PFSK-1 (cell line): ENCODE data around the gene PRDM15.

Source experiments
- FOXP2 ChIP-seq: optimal IDR thresholded peaks from 2 replicates; pipeline ENCODE3; 2011; ENCODE audit warnings: borderline replicate concordance, control low read depth, inconsistent platforms; ENCODE audit not compliant: insufficient read depth; ENCODE audit errors: extremely low read length, extremely low read depth
- POLR2AphosphoS5 ChIP-seq: IDR thresholded peaks from 2 replicates; pipeline ENCODE4 v1.6.1; 2012; ENCODE audit warnings: low read depth, mild to moderate bottlenecking, control low read depth, low read length, moderate library complexity
- SIN3A ChIP-seq: IDR thresholded peaks from 2 replicates; pipeline ENCODE4 v1.6.1; 2012; ENCODE audit warnings: mild to moderate bottlenecking, low read length, moderate library complexity, borderline replicate concordance; ENCODE audit not compliant: insufficient read depth
- TAF1 ChIP-seq: IDR thresholded peaks from 2 replicates; pipeline ENCODE4 v1.6.1; 2012; ENCODE audit warnings: low read length, control low read depth, borderline replicate concordance; ENCODE audit not compliant: insufficient read depth
- TF ChIP-seq, protein P1 (sequence below), 2 experiments: IDR thresholded peaks; 2 replicates each; pipeline versions ENCODE4 v1.6.1 to v1.8.0; 2011 to 2012; ENCODE audit warnings: low read depth in 2 of 2, low read length in 2 of 2, control low read depth in 1 of 2, inconsistent platforms in 1 of 2, mild to moderate bottlenecking in 1 of 2, moderate library complexity in 1 of 2; ENCODE audit not compliant: insufficient read depth in 1 of 2

PRDM15 gene

DNA sequence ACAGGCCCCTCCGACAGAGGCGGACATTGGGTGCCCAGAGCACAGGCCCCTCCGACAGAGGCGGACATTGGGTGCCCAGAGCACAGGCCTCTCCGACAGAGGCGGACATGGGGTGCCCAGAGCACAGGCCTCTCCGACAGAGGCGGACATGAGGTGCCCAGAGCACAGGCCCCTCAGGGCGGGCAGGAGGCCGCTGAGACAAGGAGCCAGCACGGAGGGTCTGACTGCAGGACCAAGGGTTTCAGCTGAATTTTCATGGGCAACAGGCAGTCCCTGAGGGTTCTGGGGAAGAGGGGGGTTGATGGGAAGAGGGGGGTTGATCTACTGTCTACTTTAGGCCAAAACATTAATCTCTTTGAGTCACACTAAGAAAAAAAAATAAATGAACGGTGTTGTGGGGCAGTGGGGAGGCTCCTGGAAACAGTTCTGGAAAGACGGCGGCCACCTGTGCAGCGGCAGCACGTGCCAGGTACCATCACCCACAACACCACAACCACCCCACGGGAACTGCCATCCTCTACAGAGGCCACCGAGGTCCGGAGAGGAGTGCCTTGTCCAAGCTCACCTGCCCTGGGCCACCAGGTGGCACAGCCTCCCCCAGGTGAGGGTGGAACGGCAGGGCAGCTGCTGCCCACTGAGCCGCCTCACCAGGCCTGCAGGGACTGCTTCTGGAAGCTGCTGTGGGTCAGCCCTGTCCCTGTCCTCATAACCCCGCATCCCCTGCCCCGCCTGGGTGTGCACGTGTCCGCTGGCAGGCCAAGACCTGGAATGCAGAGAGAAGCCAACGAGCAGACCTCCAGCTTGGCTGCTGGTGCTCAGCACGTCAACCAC, 20.5 kb downstream of the PRDM15 start:
- TF ChIP-seq SIN3A (no peak), POLR2AphosphoS5 (no peak), FOXP2 (no peak), TAF1 (no peak)
- TF ChIP-seq, protein P1, sequence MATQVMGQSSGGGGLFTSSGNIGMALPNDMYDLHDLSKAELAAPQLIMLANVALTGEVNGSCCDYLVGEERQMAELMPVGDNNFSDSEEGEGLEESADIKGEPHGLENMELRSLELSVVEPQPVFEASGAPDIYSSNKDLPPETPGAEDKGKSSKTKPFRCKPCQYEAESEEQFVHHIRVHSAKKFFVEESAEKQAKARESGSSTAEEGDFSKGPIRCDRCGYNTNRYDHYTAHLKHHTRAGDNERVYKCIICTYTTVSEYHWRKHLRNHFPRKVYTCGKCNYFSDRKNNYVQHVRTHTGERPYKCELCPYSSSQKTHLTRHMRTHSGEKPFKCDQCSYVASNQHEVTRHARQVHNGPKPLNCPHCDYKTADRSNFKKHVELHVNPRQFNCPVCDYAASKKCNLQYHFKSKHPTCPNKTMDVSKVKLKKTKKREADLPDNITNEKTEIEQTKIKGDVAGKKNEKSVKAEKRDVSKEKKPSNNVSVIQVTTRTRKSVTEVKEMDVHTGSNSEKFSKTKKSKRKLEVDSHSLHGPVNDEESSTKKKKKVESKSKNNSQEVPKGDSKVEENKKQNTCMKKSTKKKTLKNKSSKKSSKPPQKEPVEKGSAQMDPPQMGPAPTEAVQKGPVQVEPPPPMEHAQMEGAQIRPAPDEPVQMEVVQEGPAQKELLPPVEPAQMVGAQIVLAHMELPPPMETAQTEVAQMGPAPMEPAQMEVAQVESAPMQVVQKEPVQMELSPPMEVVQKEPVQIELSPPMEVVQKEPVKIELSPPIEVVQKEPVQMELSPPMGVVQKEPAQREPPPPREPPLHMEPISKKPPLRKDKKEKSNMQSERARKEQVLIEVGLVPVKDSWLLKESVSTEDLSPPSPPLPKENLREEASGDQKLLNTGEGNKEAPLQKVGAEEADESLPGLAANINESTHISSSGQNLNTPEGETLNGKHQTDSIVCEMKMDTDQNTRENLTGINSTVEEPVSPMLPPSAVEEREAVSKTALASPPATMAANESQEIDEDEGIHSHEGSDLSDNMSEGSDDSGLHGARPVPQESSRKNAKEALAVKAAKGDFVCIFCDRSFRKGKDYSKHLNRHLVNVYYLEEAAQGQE (IDR thresholded peaks at IDR 0.05; ENCODE audit: insufficient read depth in 1 of 2, low read depth in 2 of 2, low read length in 2 of 2): no peak

DNA sequence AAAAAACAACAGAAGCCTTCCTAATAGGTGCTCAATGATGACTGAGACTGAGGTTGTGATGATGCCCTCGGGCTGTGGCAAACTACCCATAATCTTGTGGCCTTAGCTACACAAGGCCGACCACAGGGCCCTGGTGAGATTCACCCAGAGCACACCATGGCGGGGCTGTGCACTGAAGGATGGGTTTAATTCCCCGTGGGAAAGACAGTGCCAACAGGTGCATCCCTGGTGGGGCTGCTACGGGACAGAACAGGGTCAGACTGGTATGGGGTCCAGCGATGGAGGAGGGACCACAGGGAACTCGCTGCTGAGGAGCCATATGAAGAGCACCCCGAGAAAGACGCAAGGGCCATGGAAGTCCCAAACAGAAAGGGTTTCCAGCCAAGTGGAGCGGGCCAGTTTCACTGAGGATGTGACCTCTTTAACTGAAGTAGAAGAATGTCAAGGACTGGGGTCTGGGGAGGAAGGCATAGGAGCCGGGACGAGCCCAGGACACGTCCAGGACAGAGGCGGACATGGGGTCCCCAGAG, 21.3 kb downstream of the PRDM15 start:
- TF ChIP-seq TAF1: no peak
- no peak for TF ChIP-seq FOXP2
- no peak for TF ChIP-seq POLR2AphosphoS5
- TF ChIP-seq, protein P1 (IDR thresholded peaks at IDR 0.05; ENCODE audit: insufficient read depth in 1 of 2, low read depth in 2 of 2, low read length in 2 of 2): no peak
- no peak for TF ChIP-seq SIN3A

DNA sequence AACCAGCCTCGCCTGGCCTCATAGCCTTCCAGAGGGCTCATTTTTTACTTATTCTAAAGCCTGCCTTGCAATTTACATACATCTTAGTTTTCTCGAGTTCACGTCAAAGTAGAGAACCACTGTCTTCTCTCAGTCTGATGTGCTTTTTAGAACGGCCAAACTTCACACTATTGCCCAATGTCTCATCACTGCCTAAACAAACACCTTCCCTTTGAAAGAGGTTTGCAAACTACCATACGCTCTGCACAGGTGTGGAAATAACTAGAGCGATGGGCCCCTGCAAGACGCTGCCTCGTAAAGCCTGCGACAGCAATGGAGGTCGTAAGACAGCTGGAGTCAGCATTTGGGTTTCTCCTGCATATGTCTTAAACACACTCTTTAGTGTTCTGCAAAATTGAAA, 22.6 kb downstream of the PRDM15 start:
- no peak for TF ChIP-seq TAF1
- TF ChIP-seq, protein P1 (IDR thresholded peaks at IDR 0.05; ENCODE audit: insufficient read depth in 1 of 2, low read depth in 2 of 2, low read length in 2 of 2): no peak
- TF ChIP-seq SIN3A: no peak
- TF ChIP-seq POLR2AphosphoS5: no peak
- no peak for TF ChIP-seq FOXP2

DNA sequence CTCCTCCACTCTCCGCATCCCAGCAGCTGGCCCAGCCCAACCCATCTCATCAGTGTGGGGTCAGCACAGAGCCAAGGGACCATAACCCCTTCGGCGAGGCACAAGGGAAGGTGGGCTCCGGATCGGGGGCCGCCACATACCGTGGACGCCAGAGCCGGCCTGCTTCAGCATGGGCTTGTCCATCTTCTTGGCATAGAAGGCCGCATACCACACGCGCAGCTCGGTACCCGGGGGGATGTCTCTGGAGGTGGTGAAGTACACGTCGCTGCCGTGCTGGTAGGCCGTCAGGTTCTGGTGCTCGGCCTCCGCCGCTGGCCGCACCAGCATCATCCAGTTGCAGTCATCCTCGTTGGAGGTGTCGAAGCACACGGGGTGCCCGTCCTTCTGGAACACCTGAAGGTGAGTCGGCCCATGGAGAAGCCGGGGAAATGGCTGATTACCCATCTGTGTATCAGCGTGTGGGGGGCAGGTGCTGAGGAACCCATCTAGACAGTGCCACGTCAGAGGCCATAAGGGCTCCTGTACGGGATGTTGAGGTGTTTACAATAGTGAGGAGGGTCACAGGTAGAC, 24.6 kb downstream of the PRDM15 start:
- TF ChIP-seq POLR2AphosphoS5: no peak
- TF ChIP-seq FOXP2: no peak
- no peak for TF ChIP-seq SIN3A
- TF ChIP-seq, protein P1 (IDR thresholded peaks at IDR 0.05; ENCODE audit: insufficient read depth in 1 of 2, low read depth in 2 of 2, low read length in 2 of 2): no peak
- no peak for TF ChIP-seq TAF1
